Measurements from ENCODE around the gene CHMP2A.

The CHMP2A gene

GRCh38 chr19:58569191-58569942 is 14.5 kb upstream of the CHMP2A start:
- no peak for DNase-seq (ENCODE audit: low read depth)
- H3K4me3 ChIP-seq (ENCODE audit: low read depth, low read length): no peak overlapping the region
- TF ChIP-seq CTCF (IDR thresholded peaks at IDR 0.05; ENCODE audit: low read depth, low read length, missing control alignments): no peak

GRCh38 chr19:58568453-58569130 is 13.7 kb upstream of the CHMP2A start:
- no peak overlapping the region for H3K4me3 ChIP-seq (ENCODE audit: low read depth, low read length)
- no peak for TF ChIP-seq CTCF (IDR thresholded peaks at IDR 0.05; ENCODE audit: low read depth, low read length, missing control alignments)
- DNase-seq (ENCODE audit: low read depth): no peak

- H3K4me3 ChIP-seq (ENCODE audit: low read depth, low read length): no peak overlapping the region
- no peak for DNase-seq (ENCODE audit: low read depth)
- no peak for TF ChIP-seq CTCF (IDR thresholded peaks at IDR 0.05; ENCODE audit: low read depth, low read length, missing control alignments)
These were observed 12.1 kb upstream of the CHMP2A start for GRCh38 chr19:58566989-58567388.

- no peak overlapping the region; the same call in 1 of the 2 replicates for H3K4me3 ChIP-seq (ENCODE audit: low read depth, low read length)
- no peak for DNase-seq (ENCODE audit: low read depth)
- TF ChIP-seq CTCF (IDR thresholded peaks at IDR 0.05; ENCODE audit: low read depth, low read length, missing control alignments): no peak
These were observed 8.9 kb upstream of the CHMP2A start for GRCh38 chr19:58563823-58564222.

GRCh38 chr19:58563034-58563573 is 8.2 kb upstream of the CHMP2A start:
- no peak for DNase-seq (ENCODE audit: low read depth)
- peak overlapping the region; percentile 54 for H3K4me3 ChIP-seq (ENCODE audit: low read depth, low read length)
- no peak for TF ChIP-seq CTCF (IDR thresholded peaks at IDR 0.05; ENCODE audit: low read depth, low read length, missing control alignments)

GRCh38 chr19:58562122-58563033 is 7.5 kb upstream of the CHMP2A start:
- peak overlapping the region; percentile 54 for H3K4me3 ChIP-seq (ENCODE audit: low read depth, low read length)
- DNase-seq (ENCODE audit: low read depth): no peak
- no peak for TF ChIP-seq CTCF (IDR thresholded peaks at IDR 0.05; ENCODE audit: low read depth, low read length, missing control alignments)
